K562 (cell line): ENCODE data around the gene TXLNA. TPM values are rescaled to one million over a fixed set of nuclear protein-coding genes. Genes with fewer than 3 reads are reported as not detected.

ENCODE experiments used
- ARNT ChIP-seq, 2 experiments: fragments of 450-650 bp; IDR thresholded peaks; 2 replicates each; pipeline ENCODE4 v1.6.1; 2016; ENCODE audit warnings: mild to moderate bottlenecking in 1 of 2
- CBX8 ChIP-seq: fragments of 200-600 bp; sonication (generic); IDR thresholded peaks from 2 replicates; pipeline ENCODE4 v1.6.1; 2012; ENCODE audit warnings: borderline replicate concordance, mixed run types, low read depth, mild to moderate bottlenecking, moderate library complexity, mixed read lengths, low read length, control low read depth, inconsistent platforms; ENCODE audit not compliant: poor library complexity, severe bottlenecking; ENCODE audit errors: extremely low read depth
- GABPA ChIP-seq: fragments of 200-800 bp; sonication (Bioruptor generic); conservative IDR thresholded peaks from 2 replicates; pipeline ENCODE4 v1.6.1; 2016; ENCODE audit warnings: low read depth, missing genetic modification characterization, missing compliant biosample characterization
- HSF4 ChIP-seq: fragments of 250-450 bp; sonication (Bioruptor Pico); IDR thresholded peaks from 2 replicates; pipeline ENCODE4 v2.1.2; 2022; ENCODE audit warnings: mild to moderate bottlenecking, moderate library complexity, borderline replicate concordance
- ID3 ChIP-seq, 2 experiments: fragments of 250-450 bp in 1 of 2; fragments of 450-650 bp in 1 of 2; sonication (Bioruptor Pico) in 1 of 2; IDR thresholded peaks; 2 replicates each; pipeline versions ENCODE4 v1.6.1 to v1.8.0; 2016 to 2021; ENCODE audit warnings: mild to moderate bottlenecking in 2 of 2, moderate library complexity in 2 of 2, missing compliant biosample characterization in 1 of 2, missing genetic modification characterization in 1 of 2
- KAT7 ChIP-seq: sonication (generic); formaldehyde crosslinking; IDR thresholded peaks from 2 replicates; pipeline ENCODE4 v1.8.0; 2022; ENCODE audit warnings: missing genetic modification reagents, mild to moderate bottlenecking, borderline replicate concordance
- MAFK ChIP-seq: IDR thresholded peaks from 2 replicates; pipeline ENCODE4 v1.6.1; 2011; ENCODE audit warnings: low read length, improper control_type of control experiment
- MAZ ChIP-seq, 2 experiments: fragments of 450-650 bp in 1 of 2; sonication (generic) in 1 of 2; formaldehyde crosslinking; IDR thresholded peaks in 1 of 2; conservative IDR thresholded peaks in 1 of 2; 2 replicates each; pipeline versions ENCODE4 v1.4.0 to v1.5.0; 2020; ENCODE audit warnings: mild to moderate bottlenecking in 1 of 2, missing genetic modification reagents in 1 of 2
- PHF20 ChIP-seq: fragments of 450-650 bp; IDR thresholded peaks from 2 replicates; pipeline ENCODE4 v1.6.1; 2018; ENCODE audit not compliant: partially characterized antibody
- POLR2G ChIP-seq: fragments of 200-400 bp; formaldehyde crosslinking; IDR thresholded peaks from 2 replicates; pipeline ENCODE4 v1.6.1; 2017; ENCODE audit warnings: low read depth, mild to moderate bottlenecking, antibody characterized with exemption, low read length, moderate library complexity
- SAFB ChIP-seq: fragments of 200-400 bp; formaldehyde crosslinking; IDR thresholded peaks from 2 replicates; pipeline ENCODE4 v1.6.1; 2017; ENCODE audit warnings: low read depth, low read length, borderline replicate concordance
- SP1 ChIP-seq: sonication (generic); formaldehyde crosslinking; IDR thresholded peaks from 2 replicates; pipeline ENCODE4 v1.8.1; 2022; ENCODE audit warnings: mild to moderate bottlenecking, missing genetic modification reagents
- ZBTB40 ChIP-seq, 2 experiments: fragments of 450-650 bp in 1 of 2; sonication (generic) in 1 of 2; formaldehyde crosslinking in 1 of 2; IDR thresholded peaks; 2 replicates each; pipeline versions ENCODE4 v1.7.1 to v1.9.0; 2016 to 2022; ENCODE audit warnings: inconsistent platforms in 1 of 2, mild to moderate bottlenecking in 1 of 2, missing genetic modification reagents in 1 of 2
- ZNF398 ChIP-seq: fragments of 250-450 bp; sonication (Bioruptor Pico); IDR thresholded peaks from 2 replicates; pipeline ENCODE4 v1.8.0; 2021; ENCODE audit warnings: moderate library complexity, mild to moderate bottlenecking, inconsistent platforms
- polyA plus RNA-seq, 8 experiments: library from polyadenylated mRNA; depleted of rRNA in 4 of 8; stranded (reverse) in 5 of 8; unstranded in 3 of 8; fragments of >200 nt; fragmentation: Nextera tagmentation in 2 of 8; fragmentation: Illumina TruSeq in 1 of 8; extraction: Ambion mirVana in 2 of 8; extraction: Trizol in 1 of 8; gene quantifications; 2 replicates each; pipeline versions ENCODE4 v1.2.1 to v1.2.3, GENCODE V29; 2011 to 2014; ENCODE audit warnings: inconsistent platforms in 1 of 8, missing spikeins in 1 of 8
- total RNA-seq, 7 experiments: library from RNA; depleted of rRNA in 6 of 7; stranded (reverse); fragments of >200 nt in 6 of 7; fragmentation: Illumina TruSeq in 2 of 7; extraction: Trizol in 2 of 7; gene quantifications; 2 replicates each; pipeline versions ENCODE4 v1.2.1 to v1.2.3, GENCODE V29; 2011 to 2021; ENCODE audit warnings: low replicate concordance in 1 of 7

TXLNA gene
- total and polyA plus RNA-seq, 9 of the 15 experiments (the other 6 are each of a cell fraction or from before 2014, with no cell fraction given), result 9.2 to 54.5 (median 39.3) TPM

- TF ChIP-seq MAFK (no peak), GABPA (tag) (peak; percentile 99), SP1 (CRISPR knock-in tag) (peak; percentile 89), POLR2G (peak; percentile 88), ZBTB40 (IDR thresholded peaks at IDR 0.05) (peak; percentile 97), ZBTB40 (CRISPR knock-in tag; IDR thresholded peaks at IDR 0.05) (no peak), PHF20 (peak; percentile 95), CBX8 (no peak), MAZ (CRISPR knock-in tag; conservative IDR thresholded peaks at IDR 0.05 in 1 of 2, IDR thresholded peaks at IDR 0.05 in 1 of 2) (peak; percentile 64 to 73), SAFB (no peak), ZNF398 (CRISPR knock-in tag) (no peak), ARNT (IDR thresholded peaks at IDR 0.05) (no peak), HSF4 (CRISPR knock-in tag) (no peak), KAT7 (CRISPR knock-in tag) (0 out of 2 replicates have a peak, but pooled peaks have one; percentile 43), ID3 (CRISPR knock-in tag; IDR thresholded peaks at IDR 0.05) (no peak), ID3 (tag; IDR thresholded peaks at IDR 0.05) (no peak; the same call in 1 of the 2 replicates)
Observed at GRCh38 chr1:32221980-32222755, 42.7 kb downstream of the TXLNA start, which contains the start of the genes EIF3I and TMEM234 (continued).
